Type B pancreatic cell (in vitro differentiated cells): Measurements from ENCODE around the gene TRAPPC2L. TPM values are rescaled to one million over a fixed set of nuclear protein-coding genes. Genes with fewer than 3 reads are reported as not detected.

Source experiments
- DNase-seq: peaks from one replicate; pipeline ENCODE4 v3.0.0; 2021; ENCODE audit warnings: mixed read lengths; ENCODE audit not compliant: unreplicated experiment; ENCODE audit errors: extremely low spot score
- H3K27ac Mint-ChIP-seq: 2 replicates; pipeline ENCODE4 v1.8.0; 2021; ENCODE audit warnings: mild to moderate bottlenecking, mixed read lengths
- H3K27me3 Mint-ChIP-seq: 2 replicates; pipeline ENCODE4 v1.8.0; 2021; ENCODE audit warnings: mixed read lengths
- H3K36me3 Mint-ChIP-seq: 2 replicates; pipeline ENCODE4 v1.8.0; 2021; ENCODE audit warnings: mixed read lengths
- H3K4me1 Mint-ChIP-seq: one replicate; pipeline ENCODE4 v1.8.0; 2021; ENCODE audit warnings: mixed read lengths; ENCODE audit not compliant: unreplicated experiment
- H3K4me3 Mint-ChIP-seq: 2 replicates; pipeline ENCODE4 v1.8.0; 2021; ENCODE audit warnings: mild to moderate bottlenecking, mixed read lengths
- H3K9me3 Mint-ChIP-seq: 2 replicates; pipeline ENCODE4 v1.8.0; 2021; ENCODE audit warnings: mixed read lengths
- CTCF ChIP-seq: fragments of 200-600 bp; sonication (generic); conservative IDR thresholded peaks from 2 replicates; pipeline ENCODE4 v1.5.0; 2021; ENCODE audit warnings: antibody characterized with exemption, mild to moderate bottlenecking
- total RNA-seq: library from RNA; stranded (reverse); gene quantifications from 2 replicates; pipeline ENCODE4 v1.2.1, GENCODE V29; 2021; ENCODE audit warnings: low replicate concordance

TRAPPC2L gene
- total RNA-seq, 1 donor from 2014 or later, result 91.4 TPM

GRCh38 chr16:88876942-88877526, 20.1 kb downstream of the TRAPPC2L start:
- DNase-seq, result no peak
- no peaks in the 10 kb centered on the region for H3K27me3 Mint-ChIP-seq
- H3K4me3 Mint-ChIP-seq, result no peak overlapping the region
- no peak overlapping the region for H3K27ac Mint-ChIP-seq
- no peaks in the 10 kb centered on the region for H3K9me3 Mint-ChIP-seq
- peaks cover 8% of the 10 kb centered on the region for H3K4me1 Mint-ChIP-seq
- no peaks in the 10 kb centered on the region for H3K36me3 Mint-ChIP-seq
- no peak for TF ChIP-seq CTCF

- Mint-ChIP-seq H3K27ac (no peak overlapping the region), H3K36me3 (no peaks in the 10 kb centered on the region)
Observed at GRCh38 chr16:88877564-88878289, 20.8 kb downstream of the TRAPPC2L start.

DNA sequence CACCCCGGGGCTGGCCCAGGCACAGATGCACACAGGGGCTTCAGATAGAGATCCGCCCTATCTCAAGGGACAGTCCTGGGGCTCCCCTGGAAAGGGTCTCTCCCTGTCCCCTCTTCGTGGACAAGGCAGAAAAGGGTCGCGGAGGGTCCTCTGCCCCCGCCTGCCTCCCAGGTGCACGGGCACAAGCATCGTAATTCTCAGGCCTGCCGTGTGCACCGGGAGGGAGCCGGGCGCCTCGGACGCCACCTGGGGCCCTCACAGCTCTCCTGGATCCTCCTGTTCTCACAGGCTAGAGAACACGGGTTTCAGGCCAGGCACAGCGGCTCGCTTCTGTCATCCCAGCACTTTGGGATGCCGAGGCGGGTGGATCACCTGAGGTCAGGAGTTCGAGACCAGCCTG, 21.4 kb downstream of the TRAPPC2L start:
- H3K4me3 Mint-ChIP-seq, result no peak overlapping the region
- no peak for DNase-seq
- no peaks in the 10 kb centered on the region for H3K36me3 Mint-ChIP-seq
- no peak overlapping the region for H3K27ac Mint-ChIP-seq
- no peaks in the 10 kb centered on the region for H3K27me3 Mint-ChIP-seq
- peaks cover 8% of the 10 kb centered on the region for H3K4me1 Mint-ChIP-seq
- no peak for TF ChIP-seq CTCF
- no peaks in the 10 kb centered on the region for H3K9me3 Mint-ChIP-seq

More at GRCh38 chr16:88877564-88878289, 20.8 kb downstream of the TRAPPC2L start:
- DNase-seq, result no peak
- Mint-ChIP-seq H3K4me3 (no peak overlapping the region), H3K9me3 (no peaks in the 10 kb centered on the region), H3K27me3 (no peaks in the 10 kb centered on the region), H3K4me1 (peaks cover 8% of the 10 kb centered on the region)
- no peak for TF ChIP-seq CTCF

DNA sequence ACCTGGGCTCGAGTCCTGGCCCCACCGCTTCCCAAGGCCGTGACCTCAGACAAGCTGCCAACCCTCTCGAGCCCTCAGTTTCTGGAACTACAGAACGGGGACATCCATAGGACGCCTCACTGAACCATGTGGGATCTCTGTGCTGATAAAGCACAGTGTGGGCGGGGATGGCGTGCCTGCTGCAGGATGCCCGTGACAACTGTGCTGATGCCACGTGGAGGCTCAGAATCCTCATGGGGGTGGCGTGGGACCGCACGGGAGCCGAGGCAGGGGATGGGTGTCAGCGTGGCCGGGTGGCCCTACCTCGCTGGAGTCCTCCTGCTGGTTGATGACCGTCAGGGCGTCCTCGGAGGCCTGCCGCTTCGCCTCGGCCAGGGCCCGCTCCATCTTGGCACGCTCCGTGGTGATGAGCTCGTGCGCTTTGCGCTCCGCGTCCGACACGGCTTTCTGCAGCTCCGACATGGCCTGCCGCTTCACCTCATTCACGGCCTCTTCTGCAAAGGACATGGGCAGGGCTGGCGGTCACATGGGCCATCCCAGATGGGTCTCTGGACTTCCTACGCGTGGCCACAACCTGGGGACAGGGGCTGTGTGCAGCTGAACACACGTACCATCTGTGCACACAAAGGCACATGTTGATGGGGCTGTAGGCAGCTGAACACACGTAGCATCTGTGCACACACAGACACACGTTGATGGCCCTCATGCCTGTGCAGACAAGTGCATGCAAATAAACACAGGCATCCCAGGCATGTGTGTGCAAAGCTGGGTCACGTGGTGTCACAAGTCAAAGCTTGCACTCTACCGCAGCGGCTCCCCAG, 22.2 kb downstream of the TRAPPC2L start:
- H3K9me3 Mint-ChIP-seq, result no peaks in the 10 kb centered on the region
- H3K4me1 Mint-ChIP-seq, result peaks cover 8% of the 10 kb centered on the region
- no peak for DNase-seq
- H3K36me3 Mint-ChIP-seq, result no peaks in the 10 kb centered on the region
- H3K27me3 Mint-ChIP-seq, result no peaks in the 10 kb centered on the region
- no peak for TF ChIP-seq CTCF
- no peak overlapping the region for H3K27ac Mint-ChIP-seq
- H3K4me3 Mint-ChIP-seq, result no peak overlapping the region

DNA sequence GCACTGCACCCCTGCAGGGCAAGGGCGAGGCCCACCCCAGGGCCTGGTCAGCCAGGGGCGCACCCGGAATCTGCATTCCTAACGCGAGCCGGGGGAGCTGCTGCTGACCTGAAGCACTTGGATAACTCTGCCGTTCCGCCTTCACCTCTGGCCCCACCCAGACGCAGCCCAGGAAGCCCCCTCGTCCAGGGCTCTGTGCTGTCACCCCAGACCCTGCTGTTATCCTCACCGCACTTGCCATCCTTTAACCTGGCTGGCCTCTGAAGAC, 22.8 kb downstream of the TRAPPC2L start:
- DNase-seq, result no peak
- TF ChIP-seq CTCF, result no peak
- Mint-ChIP-seq H3K9me3 (no peaks in the 10 kb centered on the region), H3K27me3 (no peaks in the 10 kb centered on the region), H3K36me3 (no peaks in the 10 kb centered on the region), H3K4me1 (peaks cover 8% of the 10 kb centered on the region), H3K27ac (no peak overlapping the region), H3K4me3 (no peak overlapping the region)
